COLO829 (cell line): ENCODE results near the gene PTPRN2.

ENCODE experiments used
- DNase-seq: peaks from one replicate; pipeline ENCODE4 v3.0.0; 2012; ENCODE audit warnings: low spot score

The PTPRN2 gene

DNA sequence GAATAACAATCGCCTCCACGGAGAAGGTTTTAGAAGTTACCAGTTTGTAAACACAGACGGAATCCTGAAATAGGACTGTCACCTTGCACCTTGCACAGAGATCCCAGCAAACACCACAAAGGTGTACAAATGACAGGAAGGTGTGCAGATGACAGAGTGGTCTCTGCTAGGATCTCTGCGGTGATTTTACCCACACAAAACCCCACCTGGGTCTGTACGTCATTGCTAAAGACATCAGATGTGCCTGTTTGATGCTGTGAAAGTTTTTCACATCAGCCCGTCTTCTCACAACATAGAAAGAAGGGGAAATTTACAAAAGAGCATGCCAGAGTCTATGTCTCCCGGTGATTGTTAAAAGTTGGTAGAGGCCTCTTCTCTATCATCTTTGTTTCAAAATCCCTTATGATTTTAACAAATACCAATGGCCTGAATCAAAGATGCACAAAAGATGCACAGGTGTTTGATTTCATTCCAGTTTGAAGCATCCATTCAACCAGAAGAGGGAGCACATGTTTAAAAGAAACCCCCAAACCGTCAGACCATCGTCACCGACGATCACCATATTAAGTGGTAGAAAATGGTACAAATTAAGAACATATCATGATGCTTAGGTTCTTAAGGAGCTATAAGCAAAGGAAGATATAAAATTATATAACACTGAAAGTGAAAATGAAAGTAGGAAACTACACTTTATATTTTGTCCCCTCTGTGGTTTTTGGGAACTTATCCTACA, 576.5 kb downstream of the PTPRN2 start:
- no peak for DNase-seq

DNA sequence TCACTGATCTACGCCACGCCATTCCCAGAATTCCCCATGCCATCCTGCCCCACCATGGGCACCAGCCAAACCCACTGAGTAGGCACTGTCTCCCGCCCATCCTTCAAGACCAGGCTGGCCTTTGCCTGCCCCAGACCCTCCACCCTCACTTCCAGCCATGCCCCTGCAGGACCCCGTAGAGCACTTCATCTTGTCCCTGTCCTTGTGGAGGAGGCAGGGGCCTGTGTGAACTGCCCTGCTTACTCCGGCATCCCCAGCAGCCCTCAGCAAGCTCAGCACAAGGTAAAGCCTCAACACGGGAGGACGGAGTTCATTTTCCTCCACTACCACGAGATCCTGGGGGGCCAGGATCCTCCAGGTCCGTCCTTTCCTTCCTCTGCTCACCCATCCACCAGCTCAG, 577.7 kb downstream of the PTPRN2 start:
- DNase-seq = no peak

GRCh38 chr7:158008267-158008666, 579.4 kb downstream of the PTPRN2 start:
- no peak for DNase-seq

- no peak for DNase-seq
These were observed 579.8 kb downstream of the PTPRN2 start for GRCh38 chr7:158007697-158008257.

- DNase-seq = no peak
These were observed 580.6 kb downstream of the PTPRN2 start for GRCh38 chr7:158006841-158007696.

DNA sequence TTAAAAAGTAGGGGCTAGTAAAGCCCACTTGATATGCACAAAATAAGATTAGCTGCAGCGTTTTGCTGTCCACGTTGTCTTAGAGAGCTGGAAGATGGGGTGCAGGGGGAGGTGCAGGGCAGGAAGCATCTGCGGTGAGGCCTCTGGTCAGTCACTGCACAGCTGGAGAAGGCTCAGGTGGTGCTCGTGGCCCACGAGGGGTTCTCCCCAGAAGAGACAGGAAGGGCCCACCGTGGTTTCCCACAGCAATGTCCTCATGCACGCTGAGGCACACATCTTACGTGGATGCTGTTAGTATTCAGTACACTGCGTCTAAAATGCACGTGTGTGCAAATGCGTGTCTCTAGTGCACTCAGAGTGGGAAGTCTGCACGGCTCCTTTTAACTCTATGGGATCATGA, 582.1 kb downstream of the PTPRN2 start:
- no peak for DNase-seq

GRCh38 chr7:158004123-158004490, 583.5 kb downstream of the PTPRN2 start:
- no peak for DNase-seq

DNA sequence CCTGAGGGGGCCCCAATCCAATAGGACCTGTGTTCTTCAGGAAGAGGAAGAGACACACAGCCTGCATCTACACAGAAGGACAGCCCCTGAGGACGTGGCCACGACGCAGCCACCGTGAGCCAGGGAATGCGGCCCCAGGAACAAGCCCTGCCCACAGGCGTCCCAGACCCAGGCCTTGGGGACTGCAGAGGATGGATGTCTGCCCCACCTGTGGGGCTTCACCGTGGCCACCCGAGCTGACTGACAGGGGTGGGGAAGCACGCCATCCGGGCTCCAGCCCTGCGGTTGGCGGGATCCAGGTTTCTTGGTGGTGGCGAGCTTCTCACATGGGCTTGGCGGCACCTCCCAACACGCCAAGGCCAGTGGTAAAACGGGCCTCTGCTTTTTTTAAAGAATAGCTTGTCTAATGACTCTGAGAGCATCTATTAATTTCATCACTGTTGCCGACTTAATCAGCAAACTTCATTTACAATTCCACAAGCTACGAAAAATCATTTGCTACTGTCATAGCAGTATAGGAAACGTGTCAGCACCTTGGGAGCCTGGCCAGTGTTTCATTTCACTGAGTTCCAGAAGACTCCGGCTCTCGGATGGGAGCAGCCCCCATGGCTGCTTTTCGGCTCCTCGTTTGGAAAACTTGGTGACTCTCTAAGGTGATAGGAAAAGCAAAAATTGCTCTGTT, 584.0 kb downstream of the PTPRN2 start:
- no peak for DNase-seq

- no peak for DNase-seq
These were observed 585.0 kb downstream of the PTPRN2 start for GRCh38 chr7:158002486-158003080.

DNA sequence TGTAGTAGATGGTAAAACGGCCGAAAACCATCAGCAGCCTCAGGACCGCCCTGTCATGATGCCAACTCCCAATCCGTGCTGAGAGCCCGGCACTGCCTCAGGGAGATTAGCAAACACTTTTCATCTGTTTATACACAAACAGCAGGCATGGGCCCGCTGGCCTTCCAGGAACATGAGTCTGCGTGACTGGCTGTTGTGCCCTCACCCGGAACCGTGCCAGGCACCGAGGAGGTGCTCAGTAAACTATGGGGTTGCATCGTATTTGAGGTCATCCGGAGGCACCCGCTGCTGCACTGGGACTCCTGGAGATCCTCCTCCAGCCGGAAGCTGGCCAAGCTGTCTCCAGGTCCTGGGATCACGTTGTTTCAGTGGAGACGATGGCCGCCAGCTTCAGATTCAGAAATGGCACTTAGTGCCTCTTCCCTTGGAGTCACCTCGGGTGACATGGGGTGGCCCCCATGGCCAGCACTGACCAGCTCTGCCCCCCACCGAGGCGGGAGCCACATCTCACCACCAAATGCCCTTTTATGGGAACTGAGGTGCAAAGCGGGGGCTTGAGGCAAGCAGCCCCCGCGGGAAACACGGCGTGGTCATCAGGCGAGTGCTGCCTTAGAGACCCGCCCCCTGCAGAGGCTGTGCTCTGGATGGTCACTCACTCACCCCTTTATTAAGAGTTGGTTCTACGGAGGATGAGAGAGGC, 585.9 kb downstream of the PTPRN2 start:
- DNase-seq = no peak

GRCh38 chr7:158001003-158001402, 586.6 kb downstream of the PTPRN2 start:
- no peak for DNase-seq

DNA sequence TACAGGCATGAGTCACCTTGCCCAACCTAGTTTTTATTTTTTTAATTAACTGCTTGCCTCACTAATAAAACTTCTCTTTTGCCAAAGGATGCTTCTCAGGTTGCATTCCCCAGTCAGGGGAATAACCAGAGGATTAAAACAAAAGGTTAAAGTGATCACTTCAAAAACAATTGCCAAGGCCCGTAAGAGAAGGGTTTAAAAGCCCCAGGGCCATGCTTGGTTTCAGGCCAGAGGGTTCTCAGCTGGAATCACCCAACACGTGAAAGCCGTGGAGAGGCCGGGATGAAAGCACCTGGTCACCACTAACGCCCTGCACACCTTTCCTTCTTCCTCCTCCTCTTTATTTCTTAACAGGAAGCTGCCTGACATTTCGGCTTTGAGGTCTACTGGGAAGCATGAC, 587.5 kb downstream of the PTPRN2 start:
- no peak for DNase-seq

- DNase-seq = no peak
These were observed 588.6 kb downstream of the PTPRN2 start for GRCh38 chr7:157998884-157999552.

GRCh38 chr7:157997471-157997870, 590.2 kb downstream of the PTPRN2 start:
- no peak for DNase-seq

DNA sequence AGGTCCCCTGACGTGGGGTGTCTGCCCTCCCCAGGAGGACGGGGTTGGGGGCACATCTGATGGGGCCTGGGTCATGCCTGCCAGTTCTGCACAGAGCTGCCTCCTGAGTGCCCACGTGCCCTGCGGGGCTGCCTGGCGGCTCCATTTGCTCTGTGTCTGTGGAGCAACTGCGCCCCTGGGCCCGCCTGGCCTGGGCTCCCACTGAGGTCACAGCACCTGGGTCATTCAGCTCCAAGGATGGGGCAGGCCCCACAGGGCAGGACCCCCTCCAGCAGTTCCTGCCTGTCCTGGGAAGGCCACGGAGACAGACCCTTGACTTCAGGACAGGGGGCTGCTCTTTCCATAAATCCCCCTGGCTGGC, 590.6 kb downstream of the PTPRN2 start:
- DNase-seq = no peak

- peak; percentile 13 for DNase-seq
These were observed 591.1 kb downstream of the PTPRN2 start for GRCh38 chr7:157996359-157997079.

GRCh38 chr7:157995815-157996214, 591.8 kb downstream of the PTPRN2 start:
- no peak for DNase-seq

DNA sequence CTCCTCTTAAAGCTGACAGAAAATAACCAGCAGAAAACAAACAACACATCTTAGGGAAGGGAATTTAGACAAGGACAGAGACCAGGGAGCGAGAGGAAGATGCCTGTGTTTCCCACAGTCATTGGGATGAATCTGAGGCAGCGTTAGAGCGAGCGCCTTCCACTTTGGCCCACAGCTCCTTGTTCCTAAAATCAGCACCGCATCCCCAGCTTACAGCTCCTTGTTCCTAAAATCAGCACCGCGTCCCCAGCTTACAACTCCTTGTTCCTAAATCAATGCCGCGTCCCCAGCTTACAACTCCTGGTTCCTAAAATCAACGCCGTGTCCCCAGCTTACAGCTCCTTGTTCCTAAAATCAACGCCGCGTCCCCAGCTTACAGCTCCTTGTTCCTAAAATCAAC, 593.3 kb downstream of the PTPRN2 start:
- DNase-seq = no peak

- no peak for DNase-seq
These were observed 594.1 kb downstream of the PTPRN2 start for GRCh38 chr7:157993406-157994105.
